ENCODE results near the gene PLSCR2.
"Not testable (repeated sequence)": the region's sequence is repeated elsewhere in the genome, so short reads cannot be mapped to it uniquely, and the experiment has no call there.

Gene PLSCR2

DNA sequence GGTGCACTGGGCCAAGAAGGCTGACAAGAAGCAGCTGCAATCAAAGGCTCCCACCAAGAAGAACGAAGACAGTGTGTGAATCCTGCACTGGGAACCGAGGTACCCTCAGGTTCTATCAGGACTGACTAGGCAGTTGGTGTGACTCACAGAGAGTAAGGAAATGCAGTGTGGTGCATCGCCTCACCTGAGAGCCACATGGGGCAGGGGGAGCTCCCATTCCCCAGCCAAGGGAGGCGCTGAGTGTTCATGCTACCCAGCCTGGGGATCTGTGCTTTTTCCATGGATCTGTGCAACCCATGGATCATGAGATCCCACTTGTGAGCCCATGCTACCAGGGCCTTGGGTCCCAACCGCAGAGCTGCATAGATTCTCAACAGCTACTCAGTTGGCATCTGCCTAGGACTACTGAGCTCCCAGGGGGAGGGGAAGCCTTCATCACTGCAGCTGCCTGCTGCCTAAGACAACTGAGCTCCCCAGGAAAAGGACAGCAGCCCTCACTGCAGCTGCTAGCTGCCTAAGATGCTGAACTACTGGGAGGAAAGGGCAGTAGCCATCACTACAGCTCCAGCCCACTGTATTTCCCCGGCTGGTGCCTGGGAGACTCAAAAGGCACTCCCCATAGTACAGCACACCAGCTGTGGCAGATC, 6.9 kb upstream of the PLSCR2 start:
- no peak for DNase-seq

DNA sequence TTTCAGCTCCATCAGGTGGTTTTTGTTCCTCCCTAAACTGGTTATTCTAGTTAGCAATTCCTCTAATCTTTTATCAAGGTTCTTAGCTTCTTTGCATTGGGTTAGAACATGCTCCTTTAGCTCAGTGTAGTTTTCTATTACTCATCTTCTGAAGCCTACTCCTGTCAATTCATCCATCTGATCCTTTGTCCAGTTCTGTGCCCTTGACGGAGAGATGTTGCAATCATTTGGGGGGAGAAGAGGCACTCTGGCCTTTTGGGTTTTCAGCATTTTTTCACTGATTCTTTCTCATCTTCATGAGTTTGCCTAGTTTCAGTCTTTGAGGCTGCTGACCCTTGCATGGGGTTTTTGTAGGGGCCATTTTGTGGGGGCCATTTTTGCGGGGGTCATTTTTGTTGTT, 5.6 kb upstream of the PLSCR2 start:
- DNase-seq, result not testable (repeated sequence)

DNA sequence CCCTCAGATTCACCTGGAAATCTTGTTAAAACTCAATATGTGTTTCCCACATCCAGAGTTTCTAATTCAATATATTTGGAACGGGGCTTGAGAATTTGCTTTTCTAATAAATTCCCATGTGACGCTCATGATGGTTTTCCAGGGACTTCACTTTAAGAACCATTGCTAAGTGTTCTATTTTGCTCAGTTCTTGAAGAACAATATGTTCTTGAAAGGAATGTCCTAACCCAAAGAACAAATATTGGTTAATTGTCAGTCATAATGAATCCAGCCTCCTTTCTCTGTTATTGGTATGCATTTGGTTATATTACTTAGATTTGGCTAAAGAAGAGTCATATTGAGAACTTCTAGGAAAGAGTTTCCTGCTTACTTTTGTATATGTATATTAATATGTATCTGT, 4.4 kb upstream of the PLSCR2 start:
- DNase-seq, result no peak

DNA sequence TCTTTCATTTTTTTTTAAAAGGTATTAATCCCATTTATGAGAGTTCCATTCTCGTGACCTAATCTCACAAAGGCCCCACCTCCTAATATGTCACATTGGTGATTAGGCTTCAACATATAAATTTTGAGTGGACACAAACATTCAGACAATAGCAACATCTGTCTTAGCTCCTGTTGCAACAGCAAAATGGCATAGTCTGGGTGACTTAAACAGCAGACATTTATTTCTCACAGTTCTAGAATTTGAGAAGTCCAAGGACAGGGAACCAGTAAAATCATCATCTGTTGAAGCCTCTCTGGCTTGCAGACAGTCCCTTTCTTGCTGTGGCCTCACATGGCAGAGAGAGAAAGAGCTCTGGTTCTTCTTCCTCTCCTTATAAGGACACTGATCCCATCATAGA, 3.2 kb upstream of the PLSCR2 start:
- no peak for DNase-seq

DNA sequence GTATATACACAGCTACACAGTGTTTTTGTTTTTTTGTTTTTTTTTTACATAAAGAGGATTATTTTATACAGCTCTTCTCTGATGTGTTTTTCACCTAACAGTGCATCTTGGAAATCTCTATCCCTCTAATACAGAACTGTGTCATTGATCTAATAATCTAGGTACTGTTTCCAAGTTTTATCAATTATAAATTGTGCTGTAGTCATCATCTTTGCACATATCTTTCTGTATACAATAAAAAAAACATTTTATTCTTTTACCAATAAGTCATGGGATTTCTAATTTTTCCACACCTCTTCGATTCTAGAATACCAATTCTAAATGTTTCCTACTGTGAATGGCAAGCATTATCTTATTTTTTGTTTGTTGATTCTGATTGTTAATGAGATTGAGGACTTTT, 1.7 kb upstream of the PLSCR2 start:
- no peak for DNase-seq

DNA sequence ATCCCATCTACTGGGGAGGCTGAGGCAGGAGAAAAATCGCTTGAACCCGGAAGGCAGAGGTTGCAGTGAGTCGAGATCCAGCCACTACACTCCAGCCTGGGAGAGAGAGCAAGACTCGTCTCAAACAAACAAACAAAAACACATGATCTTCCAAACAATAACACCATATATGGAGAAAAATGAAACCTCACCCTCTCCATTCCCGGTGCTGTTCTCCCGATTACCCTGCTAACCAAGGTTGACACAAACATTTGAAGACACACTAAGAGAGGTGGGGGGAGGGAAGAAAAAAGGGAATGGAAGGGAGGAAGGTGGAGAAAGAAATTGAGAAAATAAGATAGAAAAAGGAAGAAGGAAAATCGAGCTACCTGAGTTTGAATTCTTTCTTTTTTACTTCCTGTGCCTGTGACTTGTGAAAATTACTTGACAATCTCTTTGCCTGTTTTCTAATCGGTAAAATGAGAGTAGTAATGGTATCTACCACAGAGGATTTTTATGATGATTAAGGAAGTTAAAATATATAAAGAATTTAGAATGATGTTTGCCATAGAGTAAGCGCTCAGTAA, 1.1 kb upstream of the PLSCR2 start:
- DNase-seq, result no peak

DNA sequence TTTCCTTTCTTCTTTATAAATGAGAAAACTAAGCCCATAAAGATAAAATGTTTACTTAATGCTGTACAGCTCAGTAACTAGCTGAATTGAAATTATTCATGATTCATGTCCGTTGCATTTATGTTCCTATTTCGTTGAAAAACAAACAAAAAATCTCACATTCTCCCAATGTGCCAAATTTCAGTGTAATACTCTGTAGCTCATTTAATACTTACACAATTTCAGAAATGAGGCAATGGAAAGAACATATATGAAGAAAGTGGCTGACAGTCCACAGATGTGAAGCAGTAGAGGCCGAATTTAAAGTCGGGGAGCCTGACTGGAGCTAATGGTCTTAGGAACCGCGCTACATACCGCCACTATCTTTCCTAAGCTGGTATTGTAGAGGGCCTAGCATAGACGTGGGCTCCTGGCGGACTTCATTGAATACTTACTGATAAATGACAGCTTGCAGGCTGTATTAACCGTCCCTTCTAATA, 651 bp downstream of the PLSCR2 start:
- no peak for DNase-seq

DNA sequence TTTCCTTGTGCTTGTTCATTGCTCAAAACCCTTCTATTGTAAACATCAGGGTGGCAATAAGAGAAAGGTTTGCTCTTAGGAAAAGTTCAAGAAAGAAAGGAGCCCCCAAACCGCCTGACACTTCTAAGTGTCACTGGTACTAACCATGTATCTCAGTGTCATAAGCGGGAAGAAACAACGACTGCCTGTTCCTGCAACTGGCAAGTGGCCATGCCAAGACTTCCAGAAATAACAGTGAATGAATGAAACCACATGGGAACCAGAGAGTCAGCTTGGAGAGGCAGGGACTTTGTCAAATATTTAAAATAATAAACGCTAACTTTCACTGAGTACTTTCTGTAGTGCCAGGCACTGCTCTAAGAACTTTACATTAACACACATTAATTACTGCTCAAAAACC, 1.1 kb downstream of the PLSCR2 start:
- no peak for DNase-seq

DNA sequence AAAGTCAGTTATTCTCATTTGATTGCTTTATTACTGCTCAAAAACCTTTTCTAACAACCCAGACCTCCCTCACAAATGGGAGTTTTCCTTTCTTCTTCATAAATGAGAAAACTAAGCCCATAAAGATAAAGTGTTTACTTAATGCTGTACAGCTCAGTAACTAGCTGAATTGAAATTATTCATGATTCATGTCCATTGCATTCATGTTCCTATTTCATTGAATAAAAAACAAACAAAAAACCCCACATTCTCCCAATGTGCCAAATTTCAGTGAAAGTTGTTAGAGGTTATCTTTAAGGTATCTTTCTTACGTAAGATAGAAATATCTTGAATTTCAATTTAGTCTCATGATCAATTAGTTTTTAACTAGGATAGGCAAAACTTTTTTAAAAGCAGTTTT, 2.8 kb downstream of the PLSCR2 start:
- no peak for DNase-seq

DNA sequence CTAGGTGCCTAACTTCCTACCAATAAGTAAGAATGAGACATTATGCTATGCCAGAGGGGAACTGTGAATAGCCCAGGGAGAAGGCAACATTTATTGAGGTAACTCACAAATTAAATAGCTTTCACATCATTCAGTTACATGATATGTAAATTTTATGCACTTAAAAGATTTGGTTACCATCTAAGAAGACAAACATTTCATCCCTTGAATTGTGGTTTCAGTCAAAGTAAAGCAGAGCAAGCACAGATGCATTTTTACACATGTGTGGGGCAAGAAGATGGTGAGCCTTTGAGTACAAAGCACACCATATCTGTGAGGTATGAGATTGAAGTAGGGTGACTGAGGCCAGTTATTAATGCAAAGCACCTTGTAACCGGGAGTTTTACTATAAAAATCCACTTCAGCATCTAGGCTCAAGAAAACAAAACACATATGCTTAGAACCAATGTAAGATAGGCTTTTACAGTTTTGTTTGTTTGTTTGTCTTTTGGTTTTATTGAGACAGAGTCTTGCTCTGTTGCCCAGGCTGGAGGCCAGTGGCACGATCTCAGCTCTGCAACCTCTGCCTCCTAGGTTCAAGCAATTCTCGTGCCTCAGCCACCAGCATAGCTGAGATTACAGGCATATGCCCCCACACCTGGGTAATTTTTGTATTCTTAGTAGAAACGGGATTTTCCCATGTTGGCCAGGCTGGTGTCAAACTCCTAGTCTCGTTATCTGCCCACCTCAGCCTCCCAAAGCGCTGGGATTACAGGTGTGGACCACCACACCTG, 3.5 kb downstream of the PLSCR2 start:
- no peak for DNase-seq

DNA sequence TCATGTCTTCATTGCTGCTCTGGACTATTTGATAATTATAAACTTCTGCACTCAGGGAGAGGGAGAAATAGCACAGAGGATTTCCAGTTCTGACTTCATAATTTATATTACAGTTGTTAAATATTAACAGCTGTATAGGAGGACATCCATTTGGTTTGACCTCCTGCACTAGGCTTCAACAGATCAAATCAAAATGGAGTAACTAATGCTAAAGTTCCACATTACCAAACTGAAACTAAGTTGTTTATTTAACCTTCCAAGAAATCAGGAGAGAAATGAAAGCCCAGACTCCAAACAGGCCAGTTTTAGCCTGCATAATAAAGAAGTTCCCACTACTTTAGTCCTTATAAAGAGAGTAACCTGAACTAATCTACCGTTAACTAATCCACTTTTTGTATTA, 4.6 kb downstream of the PLSCR2 start:
- no peak for DNase-seq

DNA sequence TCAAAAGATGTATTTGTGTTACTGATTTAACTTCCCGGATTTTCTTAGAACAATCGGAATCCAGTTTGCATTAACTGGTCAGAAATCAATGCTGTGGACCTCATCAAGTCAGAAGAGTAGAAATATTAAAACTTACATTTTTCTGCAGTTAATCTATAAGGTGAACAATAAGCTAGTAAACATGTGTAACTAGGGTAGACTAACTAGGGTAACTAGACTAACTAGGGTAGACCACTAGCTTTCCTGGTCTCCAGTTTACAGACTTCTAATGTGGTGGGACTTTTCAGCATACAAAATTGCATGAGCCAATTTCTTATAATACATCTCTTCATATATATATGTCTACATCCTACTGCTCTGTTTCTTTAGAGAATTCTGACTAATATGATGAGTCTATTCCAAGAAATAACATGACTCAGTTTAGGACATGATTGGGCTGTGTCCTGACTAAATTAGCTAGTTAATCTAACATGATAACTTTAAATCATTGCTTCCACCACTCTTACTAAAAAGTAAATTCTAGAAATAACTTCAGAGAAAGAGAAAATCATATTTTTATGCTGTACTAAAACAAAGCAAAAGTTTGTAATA, 5.3 kb downstream of the PLSCR2 start:
- DNase-seq, result no peak

DNA sequence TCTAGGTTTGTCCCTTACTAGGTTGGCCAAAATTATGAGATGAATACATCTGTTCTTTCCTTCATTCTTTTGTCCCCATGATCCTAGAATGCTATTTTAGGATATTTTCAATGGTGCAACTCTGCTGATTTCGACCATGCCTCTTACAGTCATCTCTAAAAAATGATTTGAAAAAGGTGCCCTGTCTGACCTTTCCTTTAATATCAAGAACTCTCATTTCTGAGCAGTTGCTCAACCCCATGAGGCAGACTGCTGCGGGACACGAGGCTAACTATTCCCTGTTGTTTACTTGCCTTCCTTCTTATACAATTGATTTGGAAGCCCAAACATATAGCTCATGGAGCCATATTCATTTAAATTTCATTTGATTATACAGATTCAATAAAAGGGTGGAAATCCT, 14.6 kb downstream of the PLSCR2 start:
- DNase-seq, result no peak

DNA sequence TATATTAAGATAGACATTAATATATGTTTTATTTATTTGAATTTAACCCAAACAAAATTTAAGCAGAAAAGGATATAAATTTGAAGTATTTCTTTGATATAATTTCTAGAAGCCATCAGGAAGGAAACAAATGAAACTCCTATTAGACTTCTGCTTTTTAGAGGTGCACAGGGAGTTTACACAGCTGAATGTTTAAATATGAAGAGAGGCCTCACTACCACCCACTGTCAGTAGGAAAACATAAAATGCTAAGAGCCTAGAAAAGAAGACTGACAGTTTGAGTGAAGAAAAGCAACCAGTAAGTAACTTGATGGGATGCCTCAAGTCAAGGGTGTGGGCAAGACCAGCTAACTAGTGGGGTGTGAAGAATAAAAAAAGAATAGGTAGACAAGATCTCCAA, 19.7 kb downstream of the PLSCR2 start:
- DNase-seq, result no peak

DNA sequence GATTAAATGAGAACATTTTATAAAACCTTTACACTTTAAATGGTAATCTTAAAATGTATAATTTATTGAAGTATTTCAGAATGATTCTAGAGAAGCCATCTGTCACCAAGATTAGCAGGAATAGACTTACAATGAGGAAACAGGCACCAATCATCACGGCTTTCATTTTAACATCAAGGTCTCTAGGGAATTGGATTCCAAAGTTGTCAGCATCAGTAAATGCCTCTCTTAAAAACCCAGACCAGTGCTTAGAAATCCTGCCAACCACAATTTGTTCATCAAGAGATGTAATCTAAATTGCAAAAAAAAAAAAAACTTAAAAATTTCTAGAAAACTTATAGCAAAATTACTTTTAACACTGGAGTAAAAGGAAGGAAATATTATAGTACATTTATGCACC, 20.3 kb downstream of the PLSCR2 start:
- no peak for DNase-seq

DNA sequence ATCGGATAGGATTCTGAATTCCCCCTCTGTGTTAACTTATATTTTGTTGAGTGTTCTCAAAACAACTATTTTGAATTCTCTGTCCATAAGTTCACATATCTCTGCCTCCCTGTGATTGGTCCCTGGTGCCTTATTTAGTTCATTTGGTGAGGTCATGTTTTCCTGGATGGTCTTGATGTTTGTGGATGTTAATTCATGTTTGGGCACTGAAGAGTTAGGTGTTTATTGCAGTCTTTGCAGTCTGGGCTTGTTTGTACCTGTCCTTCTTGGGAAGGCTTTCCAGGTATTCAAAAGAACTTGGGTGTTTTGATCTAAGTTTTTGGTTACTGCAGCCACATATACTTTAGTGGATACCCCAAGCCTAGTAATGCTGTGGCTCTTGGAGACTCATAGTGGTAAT, 23.3 kb downstream of the PLSCR2 start:
- DNase-seq, result no peak

DNA sequence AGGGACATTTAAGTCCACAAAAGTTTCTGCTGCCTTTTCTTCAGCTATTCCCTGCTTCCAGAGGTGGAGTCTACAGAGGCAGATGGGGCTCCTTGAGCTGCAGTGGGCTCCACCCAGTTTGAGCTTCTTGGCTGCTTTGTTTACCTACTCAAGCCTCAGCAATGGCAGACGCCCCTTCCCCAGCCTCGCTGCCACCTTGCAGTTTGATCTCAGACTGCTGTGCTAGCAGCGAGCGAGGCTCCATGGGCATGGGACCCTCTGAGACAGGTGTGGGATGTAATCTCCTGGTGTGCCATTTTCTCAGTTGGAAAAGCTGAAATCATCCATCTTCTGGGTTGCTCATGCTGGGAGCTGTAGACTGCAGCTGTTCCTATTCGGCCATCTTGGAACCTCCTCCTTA, 29.1 kb downstream of the PLSCR2 start:
- not testable (repeated sequence) for DNase-seq

DNA sequence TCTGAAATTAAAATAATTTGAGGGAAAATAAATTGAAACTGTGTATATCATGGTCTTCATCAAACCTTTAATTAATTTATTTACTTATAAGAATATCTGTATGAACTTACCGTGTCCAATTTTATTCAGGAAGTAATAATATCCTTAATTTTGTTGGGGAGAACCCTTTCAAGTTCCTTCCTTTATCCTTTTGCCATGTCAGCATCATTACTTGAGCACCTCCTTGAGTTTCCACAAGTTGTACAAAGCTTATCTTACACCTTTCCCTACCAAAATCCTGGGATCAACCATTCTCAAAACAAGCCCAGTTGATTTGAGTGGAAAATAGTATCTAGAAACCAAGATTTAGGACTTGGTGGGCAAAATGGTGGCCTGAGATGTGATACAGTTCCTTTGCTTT, 37.3 kb downstream of the PLSCR2 start:
- DNase-seq, result no peak

DNA sequence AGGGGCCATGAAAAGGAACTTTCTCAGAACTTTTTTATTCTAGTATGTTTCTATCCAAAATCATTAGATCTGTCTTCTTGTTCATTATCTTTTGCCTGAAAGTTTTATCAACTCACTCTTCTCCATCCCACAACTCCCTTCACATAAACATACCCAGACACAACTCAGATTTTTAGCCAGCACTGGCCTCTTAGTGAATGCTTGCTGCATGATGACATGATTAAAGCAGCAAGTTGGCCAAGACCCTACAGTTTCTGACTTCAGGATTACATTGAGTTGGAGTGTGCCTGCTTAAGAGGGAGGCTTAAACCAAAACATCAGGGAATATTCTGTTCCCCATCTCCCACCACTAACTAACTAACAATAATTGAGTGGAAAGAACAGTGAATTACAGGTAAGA, 38.1 kb downstream of the PLSCR2 start:
- no peak for DNase-seq

DNA sequence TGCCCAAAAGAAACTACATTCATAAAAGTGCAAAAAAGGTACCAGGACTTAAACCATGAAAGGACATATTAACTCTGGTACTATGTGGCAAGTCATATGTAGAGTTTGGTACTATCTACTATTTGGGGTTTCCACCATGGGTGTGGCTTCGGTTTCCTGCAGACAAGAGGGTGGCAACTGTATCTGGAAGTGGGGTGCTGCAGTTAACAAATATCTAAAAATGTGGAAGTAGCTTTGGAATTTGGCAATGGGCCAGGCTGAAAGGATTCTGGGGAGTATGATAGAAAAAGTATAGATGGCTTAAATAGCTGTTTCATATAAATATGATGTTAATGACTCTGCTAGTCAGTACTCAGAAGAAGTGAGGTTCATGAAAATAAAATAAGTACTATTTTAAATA, 44.0 kb downstream of the PLSCR2 start:
- DNase-seq, result no peak

DNA sequence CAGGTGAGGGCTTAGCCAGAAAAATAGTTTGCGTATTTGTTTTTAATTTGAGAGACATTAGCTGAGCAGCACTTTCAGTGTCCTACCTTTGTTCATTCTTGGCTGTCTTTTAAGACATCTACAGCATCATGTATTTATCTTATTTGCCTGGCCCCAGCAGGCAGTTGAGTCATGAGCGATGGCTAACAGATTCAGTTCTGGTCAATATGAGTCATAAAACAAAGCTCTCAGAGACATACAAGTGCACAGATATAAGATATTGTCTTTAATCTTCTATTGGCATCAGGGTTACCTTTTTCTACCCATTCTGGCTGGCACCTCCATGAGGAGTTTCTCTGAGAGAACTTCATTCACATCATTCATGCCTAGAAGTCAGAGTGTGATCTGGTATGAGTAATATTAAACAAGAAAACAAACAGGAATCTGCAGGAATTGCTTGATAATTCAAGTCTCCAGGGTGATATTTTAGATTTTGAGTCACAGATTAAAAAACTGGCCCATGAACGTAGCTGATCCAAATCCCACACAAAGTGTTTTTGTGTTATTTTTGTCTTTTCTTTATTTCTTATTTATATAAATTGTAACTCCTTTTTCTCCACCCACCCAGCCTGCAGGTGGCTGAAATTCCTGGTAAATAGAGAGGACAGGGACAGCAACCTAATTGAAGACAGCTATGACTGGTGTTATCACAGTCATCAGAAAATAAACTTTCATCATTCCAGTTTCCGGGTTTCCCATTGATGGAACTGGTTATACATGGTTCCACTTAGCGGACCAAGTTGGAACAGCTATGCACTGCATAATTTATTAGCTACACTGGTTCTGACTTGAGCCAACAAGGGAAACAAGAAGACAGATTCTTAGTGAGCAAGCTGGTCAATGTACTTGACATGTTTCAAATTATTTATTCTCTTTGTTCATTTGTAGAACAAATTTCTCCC, 47.3 kb downstream of the PLSCR2 start:
- no peak for DNase-seq

DNA sequence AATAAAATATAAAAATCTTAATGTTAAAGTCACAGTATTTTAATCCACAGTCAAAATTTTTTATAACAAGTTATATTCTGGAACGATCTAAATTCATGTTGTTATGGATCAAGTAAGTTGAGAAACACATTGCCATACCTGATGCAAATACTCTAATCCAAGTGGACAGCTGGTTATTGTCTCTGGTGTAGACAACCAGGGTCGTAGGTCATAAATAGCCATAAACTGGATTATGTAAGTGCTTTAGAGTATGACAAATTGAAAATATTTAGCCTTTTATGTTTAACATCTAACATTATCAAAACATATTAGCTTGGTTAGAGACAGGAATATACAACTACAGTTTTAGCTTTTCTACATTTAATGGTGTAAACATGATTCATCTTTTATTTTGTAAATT, 53.0 kb downstream of the PLSCR2 start:
- DNase-seq, result no peak

DNA sequence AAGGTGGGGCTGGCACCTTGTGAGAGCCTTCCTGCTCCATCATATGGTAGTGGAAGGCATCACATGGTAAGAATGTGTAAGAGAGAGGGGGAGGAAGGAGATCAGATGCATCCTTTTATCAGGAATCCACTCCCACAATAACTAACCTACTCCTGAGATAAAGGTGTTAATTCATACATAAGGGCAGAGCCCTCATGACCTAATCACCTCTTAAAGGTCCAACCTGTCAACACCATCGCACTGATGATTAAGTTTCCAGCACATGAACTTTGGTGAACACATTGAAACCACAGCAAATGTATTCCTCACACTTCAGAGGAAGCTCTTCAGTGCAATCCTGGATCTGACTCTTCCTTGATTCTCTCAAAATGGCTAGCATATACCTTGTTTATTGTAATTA, 55.4 kb downstream of the PLSCR2 start:
- DNase-seq, result no peak

All from cerebellar nuclear complex (tissue), 1 donor.